Skeletal muscle satellite cell (primary cell): ENCODE measurements around the gene MAGI3.
A peak's percentile ranks its signal among the peaks of the same experiment; 100 is the strongest.
"Not testable (repeated sequence)": the region's sequence is repeated elsewhere in the genome, so short reads cannot be mapped to it uniquely, and the experiment has no call there.

Experiments used
- H3K27me3 ChIP-seq: 2 replicates; pipeline ENCODE4 v1.7.0; 2013; ENCODE audit warnings: low read length; ENCODE audit not compliant: control insufficient read depth, insufficient read depth
- H3K36me3 ChIP-seq: 2 replicates; pipeline ENCODE4 v1.7.0; 2013; ENCODE audit warnings: mild to moderate bottlenecking, control low read depth, low read length; ENCODE audit not compliant: insufficient read depth
- H3K4me1 ChIP-seq: 2 replicates; pipeline ENCODE4 v1.7.0; 2013; ENCODE audit warnings: low read length; ENCODE audit not compliant: control insufficient read depth, insufficient read depth
- H3K4me2 ChIP-seq: 2 replicates; pipeline ENCODE4 v1.7.0; 2013; ENCODE audit warnings: mild to moderate bottlenecking, low read length
- H3K4me3 ChIP-seq: 2 replicates; pipeline ENCODE4 v1.7.0; 2013; ENCODE audit warnings: low read length
- H3K9ac ChIP-seq: 2 replicates; pipeline ENCODE4 v1.7.0; 2013; ENCODE audit warnings: mild to moderate bottlenecking, low read depth, low read length, moderate library complexity
- H3K9me3 ChIP-seq: replicated peaks from 2 replicates; pipeline ENCODE4 v1.7.0; 2013; ENCODE audit warnings: mild to moderate bottlenecking, control low read depth, low read length

The MAGI3 gene

GRCh38 chr1:113493533-113493932, 103.2 kb downstream of the MAGI3 start:
- H3K4me3 ChIP-seq: no peak overlapping the region
- no peaks in the 10 kb centered on the region for H3K27me3 ChIP-seq
- H3K36me3 ChIP-seq: no peaks in the 10 kb centered on the region
- H3K9ac ChIP-seq: no peak overlapping the region
- no peaks in the 10 kb centered on the region for H3K4me1 ChIP-seq
- H3K4me2 ChIP-seq: no peak overlapping the region
- no peaks in the 10 kb centered on the region for H3K9me3 ChIP-seq

GRCh38 chr1:113505357-113505756, 115.0 kb downstream of the MAGI3 start:
- H3K4me2 ChIP-seq: no peak overlapping the region

DNA sequence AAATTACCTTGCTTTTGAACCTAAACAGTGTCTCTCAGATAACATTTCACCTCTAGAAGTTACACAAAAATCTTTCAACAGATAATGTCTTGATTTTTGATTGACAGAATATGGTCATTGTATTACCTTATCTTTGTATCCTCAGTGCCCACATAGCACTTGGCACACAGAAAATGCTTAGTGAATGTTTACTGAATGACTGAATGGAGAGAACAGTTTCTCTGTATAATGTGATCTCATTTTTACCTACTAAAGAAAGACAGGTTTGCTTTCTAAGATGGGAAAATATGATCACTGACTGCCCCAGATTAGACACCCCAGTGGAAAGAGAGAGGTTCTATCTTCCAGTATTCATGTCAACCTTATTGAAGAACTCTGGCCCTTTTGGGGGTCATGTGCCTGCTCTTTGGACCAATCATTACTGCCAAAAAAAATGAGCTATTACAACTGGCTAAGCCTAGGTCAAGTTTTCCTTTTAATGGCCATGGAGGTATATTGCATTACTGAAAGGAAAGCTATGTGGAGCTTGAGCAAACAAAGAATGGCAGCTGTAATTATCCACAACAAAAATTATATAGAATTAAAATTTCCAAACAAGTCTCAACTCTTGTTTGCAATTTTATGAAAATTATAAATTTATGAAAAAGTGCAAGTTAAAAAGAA, 117.4 kb downstream of the MAGI3 start:
- no peaks in the 10 kb centered on the region for H3K4me1 ChIP-seq
- H3K4me3 ChIP-seq: no peak overlapping the region
- no peaks in the 10 kb centered on the region for H3K36me3 ChIP-seq
- peaks cover 6% of the 10 kb centered on the region for H3K9me3 ChIP-seq
- no peak overlapping the region for H3K9ac ChIP-seq
- H3K27me3 ChIP-seq: no peaks in the 10 kb centered on the region
- no peak overlapping the region for H3K4me2 ChIP-seq

More at GRCh38 chr1:113505357-113505756, 115.0 kb downstream of the MAGI3 start:
- Histone ChIP-seq H3K36me3 (no peaks in the 10 kb centered on the region), H3K9me3 (peaks cover under 1% of the 10 kb centered on the region), H3K9ac (no peak overlapping the region), H3K4me3 (no peak overlapping the region), H3K4me1 (no peaks in the 10 kb centered on the region), H3K27me3 (no peaks in the 10 kb centered on the region)

DNA sequence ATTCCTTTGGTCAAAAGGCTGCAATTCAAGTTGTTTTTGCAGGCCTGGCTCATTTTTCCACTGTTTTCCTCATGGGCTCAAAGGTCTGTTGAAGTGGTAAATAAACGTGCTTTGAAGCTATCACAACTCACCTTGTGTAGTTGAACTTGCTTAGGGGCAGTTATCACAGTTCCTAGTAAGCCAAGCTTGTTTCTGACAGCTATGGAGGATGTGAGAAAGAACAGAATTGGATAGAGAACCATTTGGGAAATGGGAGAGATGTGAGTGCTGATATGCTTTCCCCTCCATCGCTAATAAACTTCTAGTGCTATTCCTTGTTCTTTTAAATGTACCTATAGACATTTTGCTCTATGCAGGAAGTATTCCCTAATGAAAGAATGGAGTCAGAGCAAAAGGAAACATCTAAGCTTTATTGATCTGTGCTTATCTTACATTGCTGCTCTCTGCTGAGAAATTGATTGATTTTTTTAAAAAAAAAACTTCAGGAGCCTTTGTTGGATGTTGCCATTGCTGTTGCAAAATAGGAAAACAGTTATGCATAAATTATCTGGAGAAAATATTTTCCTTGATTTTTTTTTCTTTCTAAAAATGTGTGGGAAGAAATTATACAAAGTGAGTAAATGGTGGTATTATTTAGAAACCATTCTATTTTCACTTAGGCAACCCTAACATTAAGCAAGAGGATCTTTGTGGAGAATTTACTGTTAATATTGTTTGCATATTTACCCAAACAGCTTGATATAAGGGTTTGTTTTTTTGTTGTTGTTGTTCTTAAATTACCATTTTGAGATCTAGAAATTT, 118.2 kb downstream of the MAGI3 start:
- Histone ChIP-seq H3K4me1 (no peaks in the 10 kb centered on the region), H3K36me3 (no peaks in the 10 kb centered on the region), H3K9me3 (peaks cover 6% of the 10 kb centered on the region), H3K9ac (no peak overlapping the region), H3K4me3 (no peak overlapping the region), H3K27me3 (no peaks in the 10 kb centered on the region), H3K4me2 (no peak overlapping the region)

- not testable (repeated sequence) for H3K36me3 ChIP-seq, H3K9me3 ChIP-seq, H3K4me2 ChIP-seq, H3K27me3 ChIP-seq, H3K4me1 ChIP-seq, H3K4me3 ChIP-seq, H3K9ac ChIP-seq
Measured at GRCh38 chr1:113509766-113510165, 119.5 kb downstream of the MAGI3 start.

DNA sequence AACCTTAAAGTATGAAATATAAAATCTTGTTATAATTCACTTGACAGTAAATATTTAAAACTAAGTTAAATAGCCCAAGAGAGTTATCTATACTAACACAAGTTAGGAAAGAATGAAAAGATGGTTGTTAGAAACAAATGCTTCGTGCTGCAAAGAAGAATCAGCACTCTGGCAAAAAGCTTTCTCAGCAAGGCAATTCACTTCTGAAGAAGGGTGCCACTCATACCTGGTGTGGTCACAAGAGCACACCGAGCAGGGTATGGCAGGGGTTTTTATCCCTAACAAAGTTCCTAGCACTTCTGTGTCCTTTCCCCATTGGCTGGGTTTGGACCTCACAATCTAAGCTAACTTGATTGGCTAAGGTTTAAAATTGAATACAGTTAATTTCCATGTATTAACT, 121.0 kb downstream of the MAGI3 start:
- H3K4me1 ChIP-seq: peaks cover 15% of the 10 kb centered on the region
- H3K27me3 ChIP-seq: no peaks in the 10 kb centered on the region
- H3K4me2 ChIP-seq: no peak overlapping the region
- H3K9ac ChIP-seq: no peak overlapping the region
- H3K9me3 ChIP-seq: peaks cover 6% of the 10 kb centered on the region
- H3K36me3 ChIP-seq: no peaks in the 10 kb centered on the region
- H3K4me3 ChIP-seq: no peak overlapping the region

- Histone ChIP-seq H3K4me1 (peaks cover 36% of the 10 kb centered on the region), H3K36me3 (no peaks in the 10 kb centered on the region), H3K9me3 (peaks cover 5% of the 10 kb centered on the region), H3K4me3 (no peak overlapping the region), H3K9ac (no peak overlapping the region), H3K4me2 (peak overlapping the region; percentile 17), H3K27me3 (no peaks in the 10 kb centered on the region)
Measured at GRCh38 chr1:113515498-113515897, 125.2 kb downstream of the MAGI3 start.

GRCh38 chr1:113517346-113517745, 127.0 kb downstream of the MAGI3 start:
- Histone ChIP-seq H3K4me2 (no peak overlapping the region), H3K9me3 (no peaks in the 10 kb centered on the region), H3K4me1 (peaks cover 36% of the 10 kb centered on the region), H3K36me3 (no peaks in the 10 kb centered on the region), H3K27me3 (no peaks in the 10 kb centered on the region), H3K4me3 (no peak overlapping the region), H3K9ac (no peak overlapping the region)

DNA sequence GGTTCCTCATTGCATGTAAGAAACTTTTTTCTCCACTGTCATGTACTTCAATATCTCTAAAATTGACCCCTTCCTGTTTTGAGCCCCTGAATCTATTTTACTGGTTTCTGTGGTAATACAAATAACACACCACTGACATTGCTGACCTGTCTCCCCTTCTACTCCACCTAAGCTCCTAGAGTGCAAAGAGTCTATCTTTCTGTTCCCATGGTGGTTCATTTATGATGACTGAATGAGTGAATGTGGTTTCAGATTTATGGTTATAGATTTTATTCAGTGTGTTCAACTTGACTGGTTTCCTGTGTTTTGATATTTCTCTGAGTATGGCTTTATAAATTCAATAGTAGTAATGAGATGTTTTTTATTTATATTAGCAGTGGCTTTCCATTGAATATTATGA, 127.7 kb downstream of the MAGI3 start:
- H3K27me3 ChIP-seq: no peaks in the 10 kb centered on the region
- H3K9me3 ChIP-seq: no peaks in the 10 kb centered on the region
- H3K9ac ChIP-seq: no peak overlapping the region
- H3K4me2 ChIP-seq: no peak overlapping the region
- H3K4me3 ChIP-seq: no peak overlapping the region
- H3K4me1 ChIP-seq: peaks cover 36% of the 10 kb centered on the region
- no peaks in the 10 kb centered on the region for H3K36me3 ChIP-seq

GRCh38 chr1:113519556-113519955, 129.2 kb downstream of the MAGI3 start:
- Histone ChIP-seq H3K4me3 (no peak overlapping the region), H3K4me1 (peaks cover 36% of the 10 kb centered on the region), H3K4me2 (peak overlapping the region; percentile 5), H3K36me3 (no peaks in the 10 kb centered on the region), H3K9ac (no peak overlapping the region), H3K9me3 (no peaks in the 10 kb centered on the region), H3K27me3 (no peaks in the 10 kb centered on the region)

DNA sequence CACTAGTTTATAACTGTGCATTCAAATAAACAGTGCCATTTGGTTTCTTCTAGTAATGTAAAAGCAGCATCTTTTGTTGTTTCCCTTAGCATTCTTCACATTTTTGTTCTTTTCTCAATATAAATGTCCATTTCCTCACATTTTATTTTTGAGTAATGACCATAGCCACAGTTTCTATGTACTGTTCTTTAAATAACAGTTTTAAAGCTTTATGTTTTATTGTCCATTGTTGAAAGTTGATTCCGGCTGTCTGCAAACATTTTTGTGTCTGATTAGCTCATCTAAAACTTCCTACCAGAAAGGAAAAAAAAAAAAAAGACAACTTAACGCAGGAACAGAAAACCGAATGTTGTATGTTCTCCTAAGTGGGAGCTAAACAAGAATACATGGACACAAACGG, 139.7 kb downstream of the MAGI3 start:
- H3K4me2 ChIP-seq: no peak overlapping the region
- no peaks in the 10 kb centered on the region for H3K27me3 ChIP-seq
- H3K36me3 ChIP-seq: no peaks in the 10 kb centered on the region
- no peak overlapping the region for H3K4me3 ChIP-seq
- H3K4me1 ChIP-seq: peaks cover 22% of the 10 kb centered on the region
- peak overlapping the region; percentile 29 for H3K9ac ChIP-seq
- no peaks in the 10 kb centered on the region for H3K9me3 ChIP-seq

DNA sequence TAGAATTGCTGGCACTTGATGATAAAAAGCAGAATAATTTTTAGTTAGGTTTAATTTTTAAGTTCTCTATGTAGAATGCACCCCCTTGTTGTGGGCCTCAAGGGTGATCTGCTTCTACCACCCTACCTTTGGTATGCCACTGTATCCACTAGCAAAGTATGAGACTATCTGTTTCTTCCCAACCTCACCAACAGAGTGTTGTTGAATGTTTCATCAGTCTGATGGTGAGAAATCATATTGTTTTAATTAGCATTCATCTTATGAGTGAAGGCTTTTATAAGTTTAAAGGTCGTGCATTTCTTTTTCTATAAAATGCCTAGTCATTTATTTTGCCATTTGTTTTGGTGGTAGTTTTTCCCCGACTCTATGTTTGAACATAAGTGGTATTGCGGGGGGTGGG, 141.0 kb downstream of the MAGI3 start:
- Histone ChIP-seq H3K4me1 (peaks cover 28% of the 10 kb centered on the region), H3K9me3 (no peaks in the 10 kb centered on the region), H3K4me3 (no peak overlapping the region), H3K4me2 (no peak overlapping the region), H3K9ac (no peak overlapping the region), H3K27me3 (no peaks in the 10 kb centered on the region), H3K36me3 (no peaks in the 10 kb centered on the region)
